ENCODE data around the gene AVPI1.
A peak's percentile ranks its signal among the peaks of the same experiment; 100 is the strongest.

Gene AVPI1

DNA sequence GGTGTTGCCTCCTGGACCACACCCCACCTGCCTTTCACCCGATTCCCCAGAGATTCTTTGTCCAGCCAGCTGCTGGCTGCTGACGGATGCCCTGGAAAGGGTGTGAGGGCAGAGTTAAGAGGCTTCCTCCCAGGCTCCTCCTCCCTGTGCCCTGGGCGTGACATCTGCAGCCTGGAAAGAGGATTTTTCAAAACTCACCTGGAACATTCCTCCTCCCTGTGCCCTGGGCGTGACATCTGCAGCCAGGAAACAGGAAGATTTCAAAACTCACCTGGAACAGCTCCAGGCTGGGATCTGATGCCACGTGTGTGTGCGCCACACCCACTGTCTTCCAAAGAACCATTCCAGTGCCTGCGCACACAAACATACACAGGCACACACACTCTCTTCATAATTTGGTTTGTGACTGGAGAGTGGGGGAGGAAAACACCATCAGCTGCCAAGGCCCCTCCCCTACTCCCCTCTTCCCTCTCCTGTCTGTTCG, 31.7 kb upstream of the AVPI1 start:
- DNase-seq (ENCODE audit: low spot score in 2 of 2): no peak
- peaks cover 7% of the 10 kb centered on the region for H3K4me1 ChIP-seq
- H3K27me3 ChIP-seq (ENCODE audit: low read depth): no peaks in the 10 kb centered on the region
- in situ Hi-C loops (cut with MboI; ENCODE audit: low sequenced_read_pairs): no loop called here
- no peak overlapping the region for H3K4me3 ChIP-seq
- H3K36me3 ChIP-seq (replicated peaks): 0 out of 2 replicates have a peak, but pooled peaks cover 5% of the 10 kb centered on the region
- no peaks in the 10 kb centered on the region for H3K9me3 ChIP-seq

GRCh38 chr10:97718178-97718577, 31.1 kb upstream of the AVPI1 start:
- Histone ChIP-seq H3K9me3 (no peaks in the 10 kb centered on the region), H3K36me3 (replicated peaks) (0 out of 2 replicates have a peak, but pooled peaks cover 5% of the 10 kb centered on the region), H3K27me3 (ENCODE audit: low read depth) (no peaks in the 10 kb centered on the region), H3K4me3 (no peak overlapping the region), H3K4me1 (peaks cover 7% of the 10 kb centered on the region)
- in situ Hi-C loops (cut with MboI; ENCODE audit: low sequenced_read_pairs): no loop called here
- DNase-seq (ENCODE audit: low spot score in 2 of 2): no peak

GRCh38 chr10:97717627-97718026, 30.6 kb upstream of the AVPI1 start:
- Histone ChIP-seq H3K9me3 (no peaks in the 10 kb centered on the region), H3K4me1 (peaks cover 12% of the 10 kb centered on the region), H3K27me3 (ENCODE audit: low read depth) (no peaks in the 10 kb centered on the region), H3K36me3 (replicated peaks) (0 out of 2 replicates have a peak, but pooled peaks cover 5% of the 10 kb centered on the region), H3K4me3 (no peak overlapping the region)
- DNase-seq (ENCODE audit: low spot score in 2 of 2): no peak
- in situ Hi-C loops (cut with MboI; ENCODE audit: low sequenced_read_pairs): no loop called here

DNA sequence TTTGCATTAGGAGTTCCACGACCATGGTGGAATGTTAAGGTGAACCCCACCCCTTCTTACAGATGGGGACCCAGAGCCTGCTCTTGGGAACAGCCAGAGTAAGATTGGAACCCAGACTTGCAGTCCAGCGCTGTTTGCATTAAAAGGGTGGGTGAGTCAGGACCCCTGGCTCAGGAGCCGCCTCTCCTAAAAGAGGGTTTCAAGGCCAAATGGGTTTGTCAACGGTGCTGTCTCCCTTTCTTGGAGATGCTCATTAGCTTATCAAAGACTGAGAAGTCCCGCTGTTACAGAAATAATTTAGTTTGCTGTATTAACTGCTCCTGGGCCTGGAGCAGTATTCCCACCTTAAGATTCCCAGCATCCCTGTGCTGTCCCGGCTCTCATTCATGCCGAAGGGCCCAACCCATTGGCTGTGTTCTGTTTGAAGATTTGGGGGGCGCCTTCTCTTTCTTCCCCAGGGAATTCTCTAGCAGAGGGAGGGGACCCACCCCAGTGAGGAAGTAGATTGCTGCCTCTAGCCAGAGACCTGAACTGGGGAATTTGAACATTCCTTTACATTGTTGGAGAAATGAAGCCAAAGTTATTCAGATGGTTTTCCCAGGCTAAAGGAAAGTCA, 28.3 kb upstream of the AVPI1 start:
- DNase-seq (ENCODE audit: low spot score in 2 of 2): no peak
- 0 out of 2 replicates have a peak, but pooled peaks cover 5% of the 10 kb centered on the region for H3K36me3 ChIP-seq (replicated peaks)
- H3K4me3 ChIP-seq: peak overlapping the region; percentile 53
- H3K9me3 ChIP-seq: no peaks in the 10 kb centered on the region
- no peaks in the 10 kb centered on the region for H3K27me3 ChIP-seq (ENCODE audit: low read depth)
- in situ Hi-C loops (cut with MboI; ENCODE audit: low sequenced_read_pairs): no loop called here
- H3K4me1 ChIP-seq: peaks cover 12% of the 10 kb centered on the region

DNA sequence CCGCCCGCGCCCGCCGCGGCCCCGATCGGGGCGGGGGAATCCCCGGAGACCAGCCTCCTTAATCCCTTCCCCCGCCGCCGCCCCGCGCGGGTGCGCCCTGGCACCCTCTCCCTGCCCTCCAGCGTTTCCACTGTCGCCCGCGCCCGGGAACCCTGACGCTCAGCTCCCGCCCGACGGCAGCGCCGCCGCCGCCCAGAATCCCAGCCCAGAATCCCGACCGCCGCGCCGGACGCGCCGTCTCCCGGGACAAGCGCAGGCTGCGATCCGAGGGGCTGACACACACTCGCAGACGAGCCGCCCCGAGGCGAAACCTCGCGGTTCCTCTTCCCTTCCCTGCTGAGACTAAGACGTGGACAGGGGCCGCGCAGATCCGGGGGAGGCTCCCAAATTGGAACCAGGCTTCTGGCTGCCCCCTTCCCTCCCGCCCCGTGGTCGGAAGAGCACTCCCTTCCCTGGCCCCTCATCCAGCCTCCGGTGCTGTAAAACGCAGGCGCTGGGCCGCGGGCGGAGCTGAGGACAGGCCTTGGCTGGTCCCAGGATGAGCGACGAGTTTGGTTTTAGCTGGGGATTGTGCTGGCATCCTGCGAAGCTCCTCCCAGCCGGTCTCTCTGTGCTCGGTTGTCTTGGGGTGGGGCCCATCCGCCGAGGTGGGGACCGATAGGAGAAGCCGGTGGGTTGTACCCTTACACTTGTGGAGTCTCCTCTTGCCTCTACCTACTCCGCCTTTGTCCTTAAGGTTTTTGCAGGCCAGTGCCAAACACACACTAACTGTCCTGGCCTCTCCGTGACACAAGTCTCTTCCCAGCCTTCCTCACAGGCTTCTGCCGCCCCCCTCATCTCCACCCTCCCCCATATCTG, 27.6 kb upstream of the AVPI1 start:
- Histone ChIP-seq H3K4me3 (peak overlapping the region; percentile 53), H3K9me3 (no peaks in the 10 kb centered on the region), H3K27me3 (ENCODE audit: low read depth) (no peaks in the 10 kb centered on the region), H3K36me3 (replicated peaks) (0 out of 2 replicates have a peak, but pooled peaks cover 5% of the 10 kb centered on the region), H3K4me1 (peaks cover 12% of the 10 kb centered on the region)
- in situ Hi-C loops (cut with MboI; ENCODE audit: low sequenced_read_pairs): no loop called here
- peak; percentile 64 to 84 for DNase-seq (ENCODE audit: low spot score in 2 of 2)

- peak overlapping the region; percentile 53 for H3K4me3 ChIP-seq
- H3K9me3 ChIP-seq: no peaks in the 10 kb centered on the region
- H3K4me1 ChIP-seq: peaks cover 12% of the 10 kb centered on the region
- no peaks in the 10 kb centered on the region for H3K27me3 ChIP-seq (ENCODE audit: low read depth)
- H3K36me3 ChIP-seq (replicated peaks): 0 out of 2 replicates have a peak, but pooled peaks cover 5% of the 10 kb centered on the region
- in situ Hi-C loops (cut with MboI; ENCODE audit: low sequenced_read_pairs): no loop called here
- DNase-seq (ENCODE audit: low spot score in 2 of 2): peak; percentile 43 to 70
Observed at GRCh38 chr10:97713826-97714400, 26.9 kb upstream of the AVPI1 start.

- H3K27me3 ChIP-seq (ENCODE audit: low read depth): no peaks in the 10 kb centered on the region
- no peaks in the 10 kb centered on the region for H3K9me3 ChIP-seq
- peak within 1 kb of the TSS; percentile 53 for H3K4me3 ChIP-seq
- peaks cover 12% of the 10 kb centered on the region for H3K4me1 ChIP-seq
- in situ Hi-C loops (cut with MboI; ENCODE audit: low sequenced_read_pairs): no loop called here
- 0 out of 2 replicates have a peak, but pooled peaks cover 5% of the 10 kb centered on the region for H3K36me3 ChIP-seq (replicated peaks)
- peak; percentile 86 to 88 for DNase-seq (ENCODE audit: low spot score in 2 of 2)
Observed at GRCh38 chr10:97713339-97713825, 26.3 kb upstream of the AVPI1 start, which contains the start of gene MARVELD1. TSS of gene MARVELD1 (plus strand) at chr10:97713730. CDS start at chr10:97713877, 147 bp downstream.

- Histone ChIP-seq H3K4me1 (peaks cover 12% of the 10 kb centered on the region), H3K9me3 (no peaks in the 10 kb centered on the region), H3K4me3 (no peak overlapping the region), H3K27me3 (ENCODE audit: low read depth) (no peaks in the 10 kb centered on the region), H3K36me3 (replicated peaks) (0 out of 2 replicates have a peak, but pooled peaks cover 5% of the 10 kb centered on the region)
- in situ Hi-C loops (cut with MboI; ENCODE audit: low sequenced_read_pairs): no loop called here
- no peak for DNase-seq (ENCODE audit: low spot score in 2 of 2)
Observed at GRCh38 chr10:97711640-97712572, 24.9 kb upstream of the AVPI1 start.

DNA sequence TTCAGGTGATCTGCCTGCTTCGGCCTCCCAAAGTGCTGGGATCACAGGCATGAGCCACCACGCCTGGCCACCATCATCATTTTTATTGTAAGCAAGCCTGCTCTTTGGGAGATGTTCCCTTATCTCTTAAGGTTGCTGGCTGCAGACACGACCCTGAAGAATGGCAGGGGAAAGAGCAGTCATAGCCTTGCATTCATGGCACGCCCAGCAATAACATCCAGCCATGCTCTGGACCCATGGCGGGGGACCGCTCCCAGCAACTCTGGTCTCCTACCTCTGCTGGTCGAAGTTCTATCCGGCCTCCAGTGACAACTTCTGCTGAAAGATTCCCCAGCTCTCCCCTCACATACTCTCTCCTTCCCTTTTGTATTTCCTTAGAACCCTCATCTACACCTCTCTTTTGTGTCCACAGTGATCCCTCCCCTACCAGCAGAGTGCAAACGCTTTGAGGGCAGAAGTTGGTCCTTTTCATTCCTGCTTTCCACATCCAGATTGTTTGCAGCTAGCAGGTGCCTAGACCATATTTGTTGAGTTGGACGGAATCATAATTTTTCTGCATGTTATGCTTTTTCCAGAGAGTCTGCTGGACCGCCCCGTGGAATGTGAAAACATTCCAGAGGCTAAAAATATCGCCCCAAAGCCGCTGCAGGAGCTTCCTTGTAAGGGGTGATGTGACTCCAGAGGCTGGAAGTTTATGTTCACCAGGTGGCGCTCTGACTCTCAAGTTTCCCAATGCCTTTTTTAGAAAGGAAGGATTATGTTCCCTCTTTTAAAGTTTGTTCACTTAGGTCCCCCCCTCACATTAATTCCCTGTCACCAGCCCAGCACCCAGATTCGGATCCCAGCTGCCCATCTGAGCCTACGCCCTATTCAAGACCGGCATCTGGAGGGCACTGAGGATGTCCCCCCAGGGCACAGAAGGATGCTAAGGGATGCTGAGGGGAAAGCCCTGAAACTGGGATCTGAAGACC, 22.2 kb upstream of the AVPI1 start:
- DNase-seq (ENCODE audit: low spot score in 2 of 2): peak; percentile 71 to 77
- no peaks in the 10 kb centered on the region for H3K9me3 ChIP-seq
- no peaks in the 10 kb centered on the region for H3K27me3 ChIP-seq (ENCODE audit: low read depth)
- in situ Hi-C loops (cut with MboI; ENCODE audit: low sequenced_read_pairs): no loop called here
- H3K36me3 ChIP-seq (replicated peaks): no peaks in the 10 kb centered on the region
- H3K4me3 ChIP-seq: no peak overlapping the region
- H3K4me1 ChIP-seq: peaks cover 4% of the 10 kb centered on the region; the same call in 1 of the 2 replicates

DNA sequence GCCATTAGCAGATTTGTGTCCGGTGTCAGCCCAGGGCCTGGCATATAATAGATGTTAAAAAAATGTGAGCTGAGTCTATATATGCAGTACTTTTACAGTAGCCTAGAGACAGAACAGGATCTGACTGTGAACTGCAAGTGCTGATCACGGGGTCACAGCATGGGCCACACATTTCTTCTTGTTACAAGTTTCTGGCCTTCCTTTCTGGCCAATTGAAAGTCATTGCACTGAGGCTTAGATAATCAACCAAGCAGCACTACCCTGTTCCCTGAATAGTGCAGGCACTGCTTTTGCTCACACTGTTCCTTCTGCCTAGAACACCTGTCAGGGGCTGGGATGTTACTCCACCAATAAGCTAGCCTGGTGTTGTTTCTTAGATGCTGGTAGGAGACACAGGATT, 21.1 kb upstream of the AVPI1 start:
- peaks cover 4% of the 10 kb centered on the region; the same call in 1 of the 2 replicates for H3K4me1 ChIP-seq
- in situ Hi-C loops (cut with MboI; ENCODE audit: low sequenced_read_pairs): no loop called here
- H3K9me3 ChIP-seq: no peaks in the 10 kb centered on the region
- DNase-seq (ENCODE audit: low spot score in 2 of 2): no peak
- H3K4me3 ChIP-seq: no peak overlapping the region
- no peaks in the 10 kb centered on the region for H3K36me3 ChIP-seq (replicated peaks)
- no peaks in the 10 kb centered on the region for H3K27me3 ChIP-seq (ENCODE audit: low read depth)

DNA sequence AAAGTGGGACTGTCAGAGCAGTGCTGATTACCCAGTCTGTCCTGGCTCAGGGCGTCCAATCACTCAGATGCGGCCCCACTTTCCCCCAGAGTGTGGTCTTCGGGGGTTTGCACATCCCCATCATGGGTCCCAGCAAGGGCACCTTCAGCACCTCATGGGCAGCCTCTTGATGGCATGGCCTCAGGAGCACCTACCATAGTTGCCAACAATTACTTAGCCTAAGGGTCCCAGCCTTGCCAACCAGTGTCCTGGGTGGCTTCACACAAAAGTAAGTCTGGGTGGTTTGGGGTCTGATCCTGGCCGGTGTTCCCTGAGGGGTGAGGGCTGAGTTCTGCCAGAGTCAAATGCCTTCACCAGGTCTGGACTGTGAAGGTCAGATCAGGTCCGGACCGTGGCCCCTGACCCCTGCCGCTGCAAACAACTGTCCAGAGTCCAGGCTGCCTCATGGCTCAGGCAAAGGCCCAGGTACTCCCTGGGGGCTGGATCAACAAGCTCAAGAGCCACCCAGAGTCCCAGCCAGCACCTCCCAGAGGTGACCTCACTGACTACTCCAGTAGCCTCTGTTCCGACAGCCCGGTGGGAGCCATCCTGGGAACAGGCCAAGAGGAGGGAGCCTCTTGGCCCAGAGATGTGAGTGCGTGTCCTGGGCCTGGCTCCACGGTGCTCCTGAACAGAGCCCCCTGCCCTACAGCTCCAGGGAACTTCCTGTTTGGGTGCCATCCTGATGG, 20.3 kb upstream of the AVPI1 start:
- Histone ChIP-seq H3K36me3 (replicated peaks) (no peaks in the 10 kb centered on the region), H3K4me1 (no peaks in the 10 kb centered on the region), H3K27me3 (ENCODE audit: low read depth) (no peaks in the 10 kb centered on the region), H3K9me3 (no peaks in the 10 kb centered on the region), H3K4me3 (no peak overlapping the region)
- in situ Hi-C loops (cut with MboI; ENCODE audit: low sequenced_read_pairs): no loop called here
- no peak for DNase-seq (ENCODE audit: low spot score in 2 of 2)
